ENCODE measurements around the gene SPATA2L. TPM values are rescaled to one million over a fixed set of nuclear protein-coding genes. Genes with fewer than 3 reads are reported as not detected.
A peak's percentile ranks its signal among the peaks of the same experiment; 100 is the strongest.

SPATA2L gene
- total RNA-seq, 1 donor from 2014 or later, result 39.3 TPM

DNA sequence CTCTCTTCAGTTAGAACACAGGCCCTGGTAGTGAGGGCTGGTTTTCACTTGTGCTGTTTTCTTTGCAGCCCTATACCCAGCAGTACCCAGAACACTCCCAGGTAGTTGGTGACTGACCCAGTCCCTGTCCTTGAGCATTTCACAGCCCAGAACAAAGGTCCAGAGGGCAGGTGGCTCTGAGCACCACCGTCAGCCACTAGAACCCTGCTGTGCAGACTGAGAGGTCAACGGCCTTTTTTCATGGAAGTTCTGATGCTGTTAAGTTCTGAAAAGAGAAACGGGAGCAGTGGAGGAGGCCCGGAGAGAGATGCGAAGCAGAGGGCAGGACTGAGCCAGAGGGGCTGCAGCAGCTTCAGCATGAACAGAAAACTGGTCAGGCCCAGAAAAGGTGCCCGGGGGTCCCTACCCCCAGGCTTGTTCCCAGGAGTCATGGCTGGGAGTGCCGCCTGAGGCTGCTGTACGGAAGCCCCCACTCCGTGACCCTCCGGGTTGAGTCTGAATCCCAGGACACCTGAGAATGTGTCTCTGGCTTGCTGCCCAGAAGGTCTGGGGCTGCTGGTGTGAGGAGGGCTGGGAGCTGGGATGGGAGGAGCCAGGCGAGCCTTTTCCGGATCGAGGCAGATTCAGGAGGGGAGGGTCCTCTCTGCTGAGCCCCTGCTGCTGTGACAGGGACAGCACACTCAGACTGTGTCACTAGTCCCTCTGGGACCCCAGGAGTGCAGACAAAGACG, 28.5 kb upstream of the SPATA2L start:
- no peak for DNase-seq (ENCODE audit: low read depth)
- H3K4me3 ChIP-seq (ENCODE audit: low read depth, low read length), result no peak overlapping the region
- TF ChIP-seq, protein P1, sequence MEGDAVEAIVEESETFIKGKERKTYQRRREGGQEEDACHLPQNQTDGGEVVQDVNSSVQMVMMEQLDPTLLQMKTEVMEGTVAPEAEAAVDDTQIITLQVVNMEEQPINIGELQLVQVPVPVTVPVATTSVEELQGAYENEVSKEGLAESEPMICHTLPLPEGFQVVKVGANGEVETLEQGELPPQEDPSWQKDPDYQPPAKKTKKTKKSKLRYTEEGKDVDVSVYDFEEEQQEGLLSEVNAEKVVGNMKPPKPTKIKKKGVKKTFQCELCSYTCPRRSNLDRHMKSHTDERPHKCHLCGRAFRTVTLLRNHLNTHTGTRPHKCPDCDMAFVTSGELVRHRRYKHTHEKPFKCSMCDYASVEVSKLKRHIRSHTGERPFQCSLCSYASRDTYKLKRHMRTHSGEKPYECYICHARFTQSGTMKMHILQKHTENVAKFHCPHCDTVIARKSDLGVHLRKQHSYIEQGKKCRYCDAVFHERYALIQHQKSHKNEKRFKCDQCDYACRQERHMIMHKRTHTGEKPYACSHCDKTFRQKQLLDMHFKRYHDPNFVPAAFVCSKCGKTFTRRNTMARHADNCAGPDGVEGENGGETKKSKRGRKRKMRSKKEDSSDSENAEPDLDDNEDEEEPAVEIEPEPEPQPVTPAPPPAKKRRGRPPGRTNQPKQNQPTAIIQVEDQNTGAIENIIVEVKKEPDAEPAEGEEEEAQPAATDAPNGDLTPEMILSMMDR (conservative IDR thresholded peaks at IDR 0.05; ENCODE audit: low read depth, low read length), result no peak

- no peak for DNase-seq (ENCODE audit: low read depth)
- TF ChIP-seq, protein P1 (conservative IDR thresholded peaks at IDR 0.05; ENCODE audit: low read depth, low read length), result no peak
- no peak overlapping the region for H3K4me3 ChIP-seq (ENCODE audit: low read depth, low read length)
Measured at GRCh38 chr16:89729293-89729692, 27.8 kb upstream of the SPATA2L start.

DNA sequence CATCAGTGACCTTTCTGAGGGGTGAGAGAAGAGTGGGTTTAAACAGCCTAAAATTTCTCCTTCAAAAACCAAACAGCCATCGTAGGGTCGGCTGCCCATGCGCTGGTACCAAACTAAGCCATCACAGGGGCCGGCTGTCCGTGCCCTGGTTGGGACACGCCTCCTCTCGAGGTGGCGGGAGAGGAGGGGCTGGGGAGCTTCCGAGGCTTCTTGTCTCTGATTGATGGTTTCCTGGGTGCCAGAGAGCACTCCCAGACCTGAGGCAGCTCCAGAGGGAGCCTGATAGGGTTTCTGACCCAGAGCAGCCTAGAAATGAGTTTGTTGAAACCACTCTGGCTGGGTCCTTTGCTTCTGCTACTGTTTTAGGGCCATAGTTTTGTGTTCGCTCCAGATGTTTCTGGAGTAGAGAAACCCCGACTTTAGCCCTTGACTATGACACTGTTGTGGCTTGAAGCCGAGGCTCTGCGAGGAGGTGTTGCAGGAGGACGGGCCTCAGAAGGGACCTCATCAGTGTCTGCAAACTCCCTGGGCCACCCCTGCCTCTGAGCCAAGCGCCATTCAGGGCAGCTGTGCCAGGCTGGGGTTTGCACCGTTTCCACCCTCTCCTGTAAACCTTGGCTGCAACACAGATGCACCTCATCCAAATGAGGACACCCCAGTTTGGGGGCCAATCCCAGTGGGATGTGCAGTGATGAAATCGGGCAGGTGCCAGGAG, 26.1 kb upstream of the SPATA2L start:
- TF ChIP-seq, protein P1 (conservative IDR thresholded peaks at IDR 0.05; ENCODE audit: low read depth, low read length), result no peak
- DNase-seq (ENCODE audit: low read depth), result no peak
- H3K4me3 ChIP-seq (ENCODE audit: low read depth, low read length), result no peak overlapping the region

GRCh38 chr16:89723279-89724250, 22.1 kb upstream of the SPATA2L start:
- H3K4me3 ChIP-seq (ENCODE audit: low read depth, low read length), result peak overlapping the region; percentile 69
- DNase-seq (ENCODE audit: low read depth), result no peak
- TF ChIP-seq, protein P1 (conservative IDR thresholded peaks at IDR 0.05; ENCODE audit: low read depth, low read length), result no peak

- peak overlapping the region; percentile 69 for H3K4me3 ChIP-seq (ENCODE audit: low read depth, low read length)
- TF ChIP-seq, protein P1 (conservative IDR thresholded peaks at IDR 0.05; ENCODE audit: low read depth, low read length), result no peak
- no peak for DNase-seq (ENCODE audit: low read depth)
Measured at GRCh38 chr16:89722392-89723278, 21.1 kb upstream of the SPATA2L start.

All from epithelial cell of proximal tubule (primary cell).